ENCODE results near the gene GLI1.

DNA sequence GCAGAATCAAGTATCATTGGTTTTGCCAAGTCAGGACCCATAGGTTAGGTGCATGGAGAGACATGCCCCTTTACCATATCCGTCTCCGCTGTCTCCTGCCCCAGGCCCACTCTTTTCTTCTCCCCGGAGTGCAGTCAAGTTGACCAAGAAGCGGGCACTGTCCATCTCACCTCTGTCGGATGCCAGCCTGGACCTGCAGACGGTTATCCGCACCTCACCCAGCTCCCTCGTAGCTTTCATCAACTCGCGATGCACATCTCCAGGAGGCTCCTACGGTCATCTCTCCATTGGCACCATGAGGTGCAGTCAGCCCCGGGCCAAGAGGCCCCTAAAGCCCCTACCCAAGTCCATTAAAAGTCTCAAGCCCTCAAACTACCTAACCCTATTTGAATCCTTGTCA, 5.0 kb downstream of the GLI1 start:
- TF ChIP-seq GATA2 (IDR thresholded peaks at IDR 0.05; ENCODE audit: low read depth, low read length) (no peak), GATA3 (IDR thresholded peaks at IDR 0.05; ENCODE audit: low read depth, low read length) (no peak)
